Stomach smooth muscle (tissue), 2 donors: ENCODE data around the gene PDE4DIP.
"Not testable (repeated sequence)": the region's sequence is repeated elsewhere in the genome, so short reads cannot be mapped to it uniquely, and the experiment has no call there.

Source experiments
- H3K27ac ChIP-seq: one replicate; pipeline ENCODE4 v1.7.0; 2013; ENCODE audit warnings: mild to moderate bottlenecking, low read length, inconsistent platforms
- H3K27me3 ChIP-seq, 2 donors: one replicate each; pipeline ENCODE4 v1.7.0; 2013; ENCODE audit warnings: low read length in 2 of 2; ENCODE audit not compliant: insufficient read depth in 2 of 2, control insufficient read depth in 1 of 2
- H3K36me3 ChIP-seq, 2 donors: one replicate each; pipeline ENCODE4 v1.7.0; 2013; ENCODE audit warnings: low read length in 2 of 2; ENCODE audit not compliant: control insufficient read depth in 2 of 2, insufficient read depth in 2 of 2
- H3K4me1 ChIP-seq: one replicate; pipeline ENCODE4 v1.7.0; 2013; ENCODE audit warnings: low read length; ENCODE audit not compliant: control insufficient read depth, insufficient read depth
- H3K4me3 ChIP-seq, 2 donors: one replicate each; pipeline ENCODE4 v1.7.0; 2013; ENCODE audit warnings: low read length in 2 of 2
- H3K9ac ChIP-seq, 2 donors: one replicate each; pipeline ENCODE4 v1.7.0; 2013; ENCODE audit warnings: low read length in 2 of 2, mild to moderate bottlenecking in 1 of 2
- H3K9me3 ChIP-seq, 2 donors: one replicate each; pipeline ENCODE4 v1.7.0; 2013; ENCODE audit warnings: low read length in 2 of 2; ENCODE audit not compliant: control insufficient read depth in 2 of 2
- donor health status: healthy.
- donor health status: Pancreatic carcinoma.

Gene PDE4DIP

GRCh38 chr1:148958343-148958742 lies 114.1 kb downstream of the PDE4DIP start:
- not testable (repeated sequence) for H3K27ac ChIP-seq, H3K4me3 ChIP-seq, H3K36me3 ChIP-seq, H3K9me3 ChIP-seq, H3K27me3 ChIP-seq, H3K9ac ChIP-seq, H3K4me1 ChIP-seq

- H3K9me3 ChIP-seq, H3K9ac ChIP-seq, H3K27me3 ChIP-seq, H3K4me1 ChIP-seq, H3K36me3 ChIP-seq, H3K27ac ChIP-seq, H3K4me3 ChIP-seq: not testable (repeated sequence)
Observed at GRCh38 chr1:148960212-148961000, 116.2 kb downstream of the PDE4DIP start.

GRCh38 chr1:148962127-148962857 lies 118.1 kb downstream of the PDE4DIP start:
- not testable (repeated sequence) for H3K36me3 ChIP-seq, H3K27me3 ChIP-seq, H3K9ac ChIP-seq, H3K27ac ChIP-seq, H3K9me3 ChIP-seq, H3K4me1 ChIP-seq, H3K4me3 ChIP-seq

GRCh38 chr1:148966084-148966483 lies 121.9 kb downstream of the PDE4DIP start:
- not testable (repeated sequence) for H3K4me3 ChIP-seq, H3K4me1 ChIP-seq, H3K36me3 ChIP-seq, H3K9me3 ChIP-seq, H3K9ac ChIP-seq, H3K27me3 ChIP-seq, H3K27ac ChIP-seq

- H3K36me3 ChIP-seq, H3K9ac ChIP-seq, H3K27me3 ChIP-seq, H3K27ac ChIP-seq, H3K9me3 ChIP-seq, H3K4me1 ChIP-seq, H3K4me3 ChIP-seq: not testable (repeated sequence)
Observed at GRCh38 chr1:148967580-148967979, 123.4 kb downstream of the PDE4DIP start.

GRCh38 chr1:148968682-148969081 lies 124.5 kb downstream of the PDE4DIP start:
- not testable (repeated sequence) for H3K4me3 ChIP-seq, H3K27me3 ChIP-seq

GRCh38 chr1:148969126-148969525 lies 124.9 kb downstream of the PDE4DIP start:
- not testable (repeated sequence) for H3K27ac ChIP-seq, H3K27me3 ChIP-seq, H3K9ac ChIP-seq, H3K36me3 ChIP-seq, H3K4me3 ChIP-seq, H3K4me1 ChIP-seq, H3K9me3 ChIP-seq

More at GRCh38 chr1:148968682-148969081, 124.5 kb downstream of the PDE4DIP start:
- not testable (repeated sequence) for H3K4me1 ChIP-seq, H3K9me3 ChIP-seq, H3K9ac ChIP-seq, H3K27ac ChIP-seq, H3K36me3 ChIP-seq

- H3K4me1 ChIP-seq, H3K27ac ChIP-seq, H3K9me3 ChIP-seq, H3K9ac ChIP-seq, H3K27me3 ChIP-seq, H3K4me3 ChIP-seq: not testable (repeated sequence)
- peaks cover 16% of the 10 kb centered on the region in 2 donors for H3K36me3 ChIP-seq
Observed at GRCh38 chr1:148975453-148975852, 131.2 kb downstream of the PDE4DIP start.

- H3K9ac ChIP-seq, H3K9me3 ChIP-seq, H3K4me1 ChIP-seq, H3K27ac ChIP-seq, H3K27me3 ChIP-seq, H3K4me3 ChIP-seq: not testable (repeated sequence)
- peaks cover 18% of the 10 kb centered on the region in 2 donors for H3K36me3 ChIP-seq
Observed at GRCh38 chr1:148975866-148976537, 131.8 kb downstream of the PDE4DIP start.

GRCh38 chr1:148977785-148978184 lies 133.6 kb downstream of the PDE4DIP start:
- H3K27ac ChIP-seq, H3K4me3 ChIP-seq, H3K9ac ChIP-seq, H3K9me3 ChIP-seq, H3K4me1 ChIP-seq, H3K27me3 ChIP-seq: not testable (repeated sequence)
- H3K36me3 ChIP-seq, result peaks cover 25 to 26% of the 10 kb centered on the region in 2 donors

GRCh38 chr1:148989378-148989777 lies 145.2 kb downstream of the PDE4DIP start:
- H3K27ac ChIP-seq, result not testable (repeated sequence)

More at GRCh38 chr1:148989378-148989777, 145.2 kb downstream of the PDE4DIP start:
- H3K9me3 ChIP-seq, H3K4me1 ChIP-seq, H3K9ac ChIP-seq, H3K27me3 ChIP-seq, H3K36me3 ChIP-seq, H3K4me3 ChIP-seq: not testable (repeated sequence)
